ENCODE measurements around the gene WBP1. TPM values are rescaled to one million over a fixed set of nuclear protein-coding genes. Genes with fewer than 3 reads are reported as not detected.

The WBP1 gene
- total RNA-seq, 1 experiment from 2014 or later = 67.6 TPM

GRCh38 chr2:74448771-74449170, 9.5 kb upstream of the WBP1 start:
- ATAC-seq (no peak), DNase-seq (ENCODE audit: low read depth, low spot score) (no peak)
- no peak overlapping the region for H3K27ac ChIP-seq (ENCODE audit: low read length)
- POLR2A ChIA-PET = no interaction called here
- intact Hi-C loops (cut with micrococcal nuclease; ENCODE audit: unreplicated experiment) (no loop called here), in situ Hi-C loops (cut with HindIII; ENCODE audit: low pct_unique_long_range_greater_than_20kb, low sequenced_read_pairs) (no loop called here)
- no peaks in the 10 kb centered on the region for H3K4me1 ChIP-seq (ENCODE audit: control insufficient read depth, insufficient read depth, low read length)
- TF ChIP-seq, protein P1, sequence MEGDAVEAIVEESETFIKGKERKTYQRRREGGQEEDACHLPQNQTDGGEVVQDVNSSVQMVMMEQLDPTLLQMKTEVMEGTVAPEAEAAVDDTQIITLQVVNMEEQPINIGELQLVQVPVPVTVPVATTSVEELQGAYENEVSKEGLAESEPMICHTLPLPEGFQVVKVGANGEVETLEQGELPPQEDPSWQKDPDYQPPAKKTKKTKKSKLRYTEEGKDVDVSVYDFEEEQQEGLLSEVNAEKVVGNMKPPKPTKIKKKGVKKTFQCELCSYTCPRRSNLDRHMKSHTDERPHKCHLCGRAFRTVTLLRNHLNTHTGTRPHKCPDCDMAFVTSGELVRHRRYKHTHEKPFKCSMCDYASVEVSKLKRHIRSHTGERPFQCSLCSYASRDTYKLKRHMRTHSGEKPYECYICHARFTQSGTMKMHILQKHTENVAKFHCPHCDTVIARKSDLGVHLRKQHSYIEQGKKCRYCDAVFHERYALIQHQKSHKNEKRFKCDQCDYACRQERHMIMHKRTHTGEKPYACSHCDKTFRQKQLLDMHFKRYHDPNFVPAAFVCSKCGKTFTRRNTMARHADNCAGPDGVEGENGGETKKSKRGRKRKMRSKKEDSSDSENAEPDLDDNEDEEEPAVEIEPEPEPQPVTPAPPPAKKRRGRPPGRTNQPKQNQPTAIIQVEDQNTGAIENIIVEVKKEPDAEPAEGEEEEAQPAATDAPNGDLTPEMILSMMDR (IDR thresholded peaks at IDR 0.05) = no peak
- TF ChIP-seq, protein P2, sequence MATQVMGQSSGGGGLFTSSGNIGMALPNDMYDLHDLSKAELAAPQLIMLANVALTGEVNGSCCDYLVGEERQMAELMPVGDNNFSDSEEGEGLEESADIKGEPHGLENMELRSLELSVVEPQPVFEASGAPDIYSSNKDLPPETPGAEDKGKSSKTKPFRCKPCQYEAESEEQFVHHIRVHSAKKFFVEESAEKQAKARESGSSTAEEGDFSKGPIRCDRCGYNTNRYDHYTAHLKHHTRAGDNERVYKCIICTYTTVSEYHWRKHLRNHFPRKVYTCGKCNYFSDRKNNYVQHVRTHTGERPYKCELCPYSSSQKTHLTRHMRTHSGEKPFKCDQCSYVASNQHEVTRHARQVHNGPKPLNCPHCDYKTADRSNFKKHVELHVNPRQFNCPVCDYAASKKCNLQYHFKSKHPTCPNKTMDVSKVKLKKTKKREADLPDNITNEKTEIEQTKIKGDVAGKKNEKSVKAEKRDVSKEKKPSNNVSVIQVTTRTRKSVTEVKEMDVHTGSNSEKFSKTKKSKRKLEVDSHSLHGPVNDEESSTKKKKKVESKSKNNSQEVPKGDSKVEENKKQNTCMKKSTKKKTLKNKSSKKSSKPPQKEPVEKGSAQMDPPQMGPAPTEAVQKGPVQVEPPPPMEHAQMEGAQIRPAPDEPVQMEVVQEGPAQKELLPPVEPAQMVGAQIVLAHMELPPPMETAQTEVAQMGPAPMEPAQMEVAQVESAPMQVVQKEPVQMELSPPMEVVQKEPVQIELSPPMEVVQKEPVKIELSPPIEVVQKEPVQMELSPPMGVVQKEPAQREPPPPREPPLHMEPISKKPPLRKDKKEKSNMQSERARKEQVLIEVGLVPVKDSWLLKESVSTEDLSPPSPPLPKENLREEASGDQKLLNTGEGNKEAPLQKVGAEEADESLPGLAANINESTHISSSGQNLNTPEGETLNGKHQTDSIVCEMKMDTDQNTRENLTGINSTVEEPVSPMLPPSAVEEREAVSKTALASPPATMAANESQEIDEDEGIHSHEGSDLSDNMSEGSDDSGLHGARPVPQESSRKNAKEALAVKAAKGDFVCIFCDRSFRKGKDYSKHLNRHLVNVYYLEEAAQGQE (IDR thresholded peaks at IDR 0.05; ENCODE audit: insufficient read depth in 1 of 2, low read depth in 2 of 2, low read length in 1 of 2) = no peak
- TF ChIP-seq TCF7L2 (IDR thresholded peaks at IDR 0.05; ENCODE audit: low read depth, low read length) (no peak), POLR2AphosphoS5 (IDR thresholded peaks at IDR 0.05; ENCODE audit: low read depth, low read length) (no peak), SIN3A (IDR thresholded peaks at IDR 0.05; ENCODE audit: borderline replicate concordance, insufficient read depth, low read depth, low read length) (no peak)
- H3K9me3 ChIP-seq (ENCODE audit: control insufficient read depth, insufficient read depth, low read depth, low read length) = no peaks in the 10 kb centered on the region
- H3K36me3 ChIP-seq (ENCODE audit: control insufficient read depth, insufficient read depth, low read length) = no peaks in the 10 kb centered on the region
- BruUV-seq (replicated peaks) = no TSS peak
- peaks cover 3% of the 10 kb centered on the region; the same call in 1 of the 2 replicates for H3K27me3 ChIP-seq (ENCODE audit: control insufficient read depth, insufficient read depth, low read length)
- CTCF ChIA-PET = no interaction called here
- no peak overlapping the region for H3K4me3 ChIP-seq (ENCODE audit: low read depth in 2 of 2, low read length in 2 of 2)

DNA sequence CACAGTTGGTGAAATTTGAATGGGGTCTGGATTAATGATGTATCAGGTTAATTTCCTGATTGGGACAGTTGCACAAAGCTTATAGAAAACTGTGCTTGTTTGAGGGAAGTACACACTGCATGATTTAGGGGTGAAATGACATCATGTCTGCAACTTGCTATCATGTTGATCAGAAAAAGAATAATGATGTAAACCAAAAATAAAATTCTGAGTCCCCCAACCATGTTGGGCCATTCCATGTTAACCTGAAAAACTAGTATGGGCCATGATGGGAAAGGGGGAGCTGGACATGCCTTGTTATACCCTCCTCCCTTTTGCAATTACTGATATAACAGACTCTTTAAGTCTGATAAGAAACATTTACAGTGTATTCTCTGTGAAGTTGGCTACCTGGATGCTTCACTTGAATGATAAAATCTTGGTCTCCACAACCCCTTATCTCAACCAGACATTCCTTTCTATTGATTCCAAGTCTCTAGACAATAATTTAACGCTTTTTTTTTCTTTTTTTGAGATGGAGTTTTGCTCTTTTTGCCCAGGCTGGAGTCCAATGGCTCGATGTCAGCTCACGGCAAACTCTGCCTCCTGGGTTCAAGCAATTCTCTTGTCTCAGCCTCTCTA, 7.6 kb upstream of the WBP1 start:
- Histone ChIP-seq H3K27ac (ENCODE audit: low read length) (no peak overlapping the region), H3K36me3 (ENCODE audit: control insufficient read depth, insufficient read depth, low read length) (peaks cover 4% of the 10 kb centered on the region; the same call in 1 of the 2 replicates), H3K4me3 (ENCODE audit: low read depth in 2 of 2, low read length in 2 of 2) (no peak overlapping the region), H3K4me1 (ENCODE audit: control insufficient read depth, insufficient read depth, low read length) (no peaks in the 10 kb centered on the region), H3K9me3 (ENCODE audit: control insufficient read depth, insufficient read depth, low read depth, low read length) (no peaks in the 10 kb centered on the region), H3K27me3 (ENCODE audit: control insufficient read depth, insufficient read depth, low read length) (no peaks in the 10 kb centered on the region)
- intact Hi-C loops (cut with micrococcal nuclease; ENCODE audit: unreplicated experiment) = no loop called here
- ATAC-seq = no peak
- in situ Hi-C loops (cut with HindIII; ENCODE audit: low pct_unique_long_range_greater_than_20kb, low sequenced_read_pairs) = no loop called here
- DNase-seq (ENCODE audit: low read depth, low spot score) = no peak
- POLR2A ChIA-PET = no interaction called here
- BruUV-seq (replicated peaks) = no TSS peak
- CTCF ChIA-PET = no interaction called here
- no peak for TF ChIP-seq SIN3A (IDR thresholded peaks at IDR 0.05; ENCODE audit: borderline replicate concordance, insufficient read depth, low read depth, low read length)
- no peak for TF ChIP-seq TCF7L2 (IDR thresholded peaks at IDR 0.05; ENCODE audit: low read depth, low read length)
- TF ChIP-seq, protein P2 (IDR thresholded peaks at IDR 0.05; ENCODE audit: insufficient read depth in 1 of 2, low read depth in 2 of 2, low read length in 1 of 2) = no peak
- TF ChIP-seq POLR2AphosphoS5 (IDR thresholded peaks at IDR 0.05; ENCODE audit: low read depth, low read length) = no peak
- TF ChIP-seq, protein P1 (IDR thresholded peaks at IDR 0.05) = no peak
